ENCODE data around the gene KLHL1.

The KLHL1 gene

DNA sequence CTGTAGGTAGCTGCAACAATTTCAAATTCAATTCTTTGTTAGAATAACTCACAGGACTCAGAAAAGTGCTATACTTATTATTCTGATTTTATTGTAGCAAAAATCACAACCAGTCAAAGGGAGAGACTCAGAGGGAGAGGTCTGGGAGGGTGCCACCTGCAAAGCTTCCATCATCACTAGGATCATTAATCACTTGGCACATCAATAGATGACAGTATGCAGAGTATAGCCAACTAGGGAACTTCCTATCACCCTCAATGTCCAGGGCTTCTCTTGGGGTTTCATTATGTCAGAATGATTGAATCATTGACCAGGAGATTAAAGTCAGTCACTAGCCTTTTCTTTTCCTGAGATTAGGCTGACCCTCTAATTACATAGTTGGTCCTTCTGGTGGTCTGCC, 432.0 kb downstream of the KLHL1 start:
- DNase-seq, result no peak

DNA sequence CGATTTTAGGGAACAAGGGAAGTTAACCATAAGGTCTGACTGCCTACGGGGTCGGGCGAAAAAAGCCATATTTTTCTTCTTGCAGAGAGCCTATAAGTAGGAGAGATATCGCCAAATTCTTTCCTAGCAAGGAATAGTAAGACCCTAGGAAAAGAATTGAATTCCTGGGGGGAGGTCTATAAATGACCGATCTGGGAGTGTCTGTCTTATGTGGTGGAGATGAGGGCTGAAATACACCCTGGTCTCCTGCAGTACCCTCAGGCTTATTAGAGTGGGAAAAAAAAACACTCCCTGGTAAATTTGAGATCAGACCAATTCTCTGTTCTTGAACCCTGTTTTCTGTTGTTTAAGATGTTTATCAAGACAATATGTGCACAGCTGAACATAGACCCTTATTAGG, 448.1 kb downstream of the KLHL1 start:
- DNase-seq, result no peak

DNA sequence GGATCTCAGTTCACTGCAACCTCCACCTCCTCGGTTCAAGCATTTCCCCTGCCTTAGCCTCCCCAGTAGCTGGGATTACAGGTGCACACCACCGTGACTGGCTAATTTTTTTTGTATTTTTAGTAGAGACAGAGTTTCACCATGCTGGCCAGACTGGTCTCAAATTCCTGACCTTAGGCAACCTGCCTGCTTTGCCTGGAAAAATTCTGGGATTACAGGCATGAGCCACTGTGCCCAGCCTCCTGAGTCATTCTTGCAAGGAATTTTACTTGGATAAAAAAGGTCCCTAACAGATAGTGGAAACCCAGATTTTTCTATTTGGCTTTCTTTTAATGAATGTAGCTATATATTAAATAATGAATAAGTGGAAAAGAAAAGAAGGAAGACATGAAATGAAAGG, 450.6 kb downstream of the KLHL1 start:
- DNase-seq, result no peak

GRCh38 chr13:69654392-69654791, 453.9 kb downstream of the KLHL1 start:
- no peak for DNase-seq

Measured in activated gamma-delta T cell treated with Interleukin-2 at 50 U/mL for 16 hours (primary cell).